M059J (cell line): ENCODE results near the gene NKD1. TPM values are rescaled to one million over a fixed set of nuclear protein-coding genes. Genes with fewer than 3 reads are reported as not detected.

ENCODE experiments used
- DNase-seq: peaks from one replicate; pipeline ENCODE4 v3.0.0-alpha.2; 2012; ENCODE audit warnings: low read depth
- total RNA-seq: library from RNA; depleted of rRNA; stranded (reverse); fragments of >200 nt; shearing (Covaris generic); gene quantifications from 2 replicates; pipeline ENCODE4 v1.2.3, GENCODE V29; 2014

NKD1 gene
- total RNA-seq, 1 experiment from 2014 or later: 1.0 TPM

- DNase-seq: no peak
These were observed 65.2 kb downstream of the NKD1 start for GRCh38 chr16:50613281-50613963.

DNA sequence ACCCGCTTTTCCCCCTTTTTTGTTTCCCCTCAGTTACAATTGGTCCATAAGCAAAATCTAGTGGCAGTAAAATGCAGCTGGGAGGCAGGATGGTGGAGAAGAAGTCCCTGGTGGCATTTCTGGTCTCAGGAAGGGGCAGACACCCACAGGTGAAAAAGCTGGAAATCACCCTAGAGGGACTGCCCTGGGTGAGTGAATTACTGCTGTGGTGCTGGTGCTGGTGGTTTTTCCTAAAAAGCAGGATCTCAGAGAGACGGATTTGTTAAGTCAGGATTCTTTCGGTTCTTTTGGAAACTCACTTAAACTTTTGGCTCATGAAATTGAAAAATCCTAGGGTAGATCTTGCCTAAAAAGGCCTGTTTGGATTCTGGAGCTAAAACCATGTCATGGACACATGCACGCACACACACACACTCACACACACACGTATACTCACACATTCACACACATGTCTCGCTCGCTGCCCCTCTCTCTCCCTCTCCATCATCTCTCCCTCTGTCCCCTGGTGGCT is 65.8 kb downstream of the NKD1 start:
- DNase-seq: no peak

GRCh38 chr16:50614955-50615724 is 66.9 kb downstream of the NKD1 start:
- no peak for DNase-seq

DNA sequence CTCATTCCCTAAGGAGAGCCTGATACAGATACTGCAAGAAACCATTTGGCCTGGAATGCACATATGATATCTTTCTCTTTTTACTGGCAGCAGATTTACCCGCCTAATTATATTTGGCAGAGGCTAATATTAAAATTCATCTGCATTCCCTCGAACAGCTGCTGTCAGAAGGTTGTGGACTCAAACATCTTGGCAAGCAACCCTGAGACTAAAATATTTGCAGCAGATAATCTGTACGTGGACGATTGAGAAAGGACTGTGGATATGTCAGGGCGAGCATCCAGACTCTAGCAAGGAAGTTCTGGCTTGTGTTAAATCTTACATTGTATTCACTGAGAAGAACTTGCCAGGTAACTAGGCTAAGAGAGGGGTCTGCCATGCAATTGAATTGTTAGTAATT is 67.7 kb downstream of the NKD1 start:
- no peak for DNase-seq

DNA sequence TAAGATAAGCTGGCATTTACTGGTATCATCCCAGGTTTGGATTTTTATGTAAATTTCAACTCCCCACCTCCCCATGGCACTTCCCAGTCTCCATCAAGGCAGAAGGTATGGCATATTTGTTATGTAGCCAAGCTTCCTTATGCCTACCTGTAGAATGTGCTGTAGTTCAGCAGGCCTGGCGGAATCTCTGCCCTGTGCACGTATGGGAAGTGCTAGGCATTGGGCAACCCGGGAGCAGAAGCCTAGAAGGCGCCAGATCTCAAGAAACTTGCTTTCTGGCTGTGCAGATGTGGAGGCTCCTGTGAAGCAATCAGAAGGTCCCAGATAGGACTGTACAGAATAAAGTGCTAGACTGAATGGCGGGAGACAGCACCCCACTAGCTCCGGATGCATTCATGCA is 68.2 kb downstream of the NKD1 start:
- no peak for DNase-seq

DNA sequence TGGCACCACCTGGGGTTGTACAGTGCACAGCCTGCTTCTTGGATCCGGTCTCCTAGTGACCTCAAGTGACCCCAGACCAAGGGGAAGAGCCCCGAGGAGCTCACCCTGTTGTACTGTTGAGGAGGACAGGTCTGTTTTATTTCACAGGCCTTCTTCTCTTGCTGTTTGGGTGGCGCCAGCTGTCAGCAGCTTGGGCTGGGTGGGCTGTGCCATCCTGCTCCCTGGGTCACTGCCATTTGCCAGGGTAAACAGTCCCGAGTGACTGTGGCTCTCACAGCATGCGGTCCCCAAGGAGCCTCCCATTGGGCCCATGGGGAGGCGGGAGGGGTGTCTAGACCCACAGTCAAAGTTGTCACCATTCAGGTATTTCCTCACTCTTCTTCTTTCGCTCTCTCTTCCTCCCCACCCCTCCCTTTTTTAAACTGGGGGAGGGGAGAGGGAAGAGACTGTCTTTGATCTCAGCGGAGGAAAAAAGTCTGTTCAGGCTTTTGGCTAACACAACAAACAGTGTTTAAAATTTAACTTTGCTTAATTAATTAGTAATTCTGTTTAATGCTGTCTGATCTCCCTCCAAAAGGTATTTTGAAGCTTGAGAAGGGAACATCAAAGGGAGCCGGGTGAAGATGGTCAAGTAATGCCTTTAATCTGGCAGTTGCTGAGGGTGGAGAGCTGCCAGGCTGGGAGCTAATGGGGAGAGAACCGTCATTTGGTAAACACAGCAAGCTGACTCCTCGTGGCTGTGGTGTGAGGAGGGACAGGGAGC is 68.9 kb downstream of the NKD1 start:
- DNase-seq: peak; percentile 42

- DNase-seq: no peak
These were observed 69.5 kb downstream of the NKD1 start for GRCh38 chr16:50617646-50618184.

DNA sequence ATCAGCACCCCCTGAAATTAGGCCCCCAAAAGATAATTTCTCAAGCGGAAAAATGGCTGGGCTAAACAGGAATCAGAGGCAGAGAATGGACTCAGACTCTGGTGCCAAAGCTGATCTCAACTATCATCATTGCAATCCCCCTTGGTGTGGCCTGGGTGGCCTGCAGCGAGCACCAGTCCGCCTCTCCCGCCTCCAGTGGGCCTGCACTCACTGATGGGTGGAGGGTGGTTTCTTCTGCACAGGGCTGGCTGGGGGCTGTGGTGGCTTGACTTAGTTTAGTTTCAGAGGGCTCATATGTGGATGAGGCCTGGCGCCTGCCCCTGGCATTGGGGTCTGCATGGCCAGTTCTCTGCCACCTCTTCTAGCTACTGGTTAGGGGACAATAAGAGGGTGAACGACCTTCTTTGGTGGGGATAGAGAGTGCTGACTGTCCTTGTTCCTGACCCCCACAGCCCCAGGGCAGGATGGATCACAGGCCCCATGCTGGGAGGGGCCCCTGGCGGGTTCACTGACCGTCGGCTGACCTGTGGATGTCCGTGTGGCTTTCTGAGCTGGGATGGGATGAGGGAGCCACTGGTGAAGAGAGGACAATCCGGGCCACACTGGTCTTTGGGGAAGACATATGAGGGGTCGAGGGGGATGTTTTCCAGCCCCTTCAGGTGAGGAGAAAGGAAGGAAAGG is 70.2 kb downstream of the NKD1 start:
- DNase-seq: no peak

DNA sequence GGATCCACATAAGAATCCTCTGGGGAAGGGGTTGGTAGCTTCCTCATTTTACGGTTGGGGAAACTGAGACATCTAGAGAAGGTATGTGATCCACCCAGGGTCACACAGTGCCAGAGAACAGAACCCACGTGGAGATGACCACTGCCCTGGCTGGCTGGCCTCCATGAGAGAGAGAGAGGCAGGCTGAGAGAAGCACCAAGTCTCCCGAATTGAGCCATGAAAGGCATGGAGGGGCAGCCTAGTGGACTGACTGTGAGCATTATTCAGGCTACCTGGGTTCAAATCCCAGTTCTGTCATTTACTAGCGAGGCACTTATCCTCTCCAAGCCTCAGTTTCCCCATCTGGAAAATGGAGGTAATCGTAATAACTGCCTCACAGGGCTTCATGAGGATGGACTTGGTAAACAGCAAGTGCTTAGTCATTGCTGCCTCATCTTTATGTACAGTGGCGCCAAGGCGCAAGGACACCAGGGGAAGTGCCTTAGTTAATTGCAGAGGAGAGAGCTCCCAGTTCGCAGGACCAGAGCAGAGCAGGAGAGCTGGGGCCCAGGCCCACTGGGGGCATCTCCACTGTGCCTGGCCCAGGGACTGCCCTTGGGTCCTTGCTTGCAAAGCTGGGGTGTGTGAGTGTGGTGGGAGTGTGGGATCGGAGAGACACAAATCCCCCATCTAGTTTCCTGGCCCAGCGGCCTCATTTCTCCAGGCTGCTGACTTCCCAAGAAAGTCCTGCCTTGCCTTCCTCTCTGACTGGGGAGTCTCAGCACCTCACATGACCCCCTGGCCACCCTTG is 71.7 kb downstream of the NKD1 start:
- DNase-seq: no peak

GRCh38 chr16:50620646-50621451 is 72.7 kb downstream of the NKD1 start:
- no peak for DNase-seq

DNA sequence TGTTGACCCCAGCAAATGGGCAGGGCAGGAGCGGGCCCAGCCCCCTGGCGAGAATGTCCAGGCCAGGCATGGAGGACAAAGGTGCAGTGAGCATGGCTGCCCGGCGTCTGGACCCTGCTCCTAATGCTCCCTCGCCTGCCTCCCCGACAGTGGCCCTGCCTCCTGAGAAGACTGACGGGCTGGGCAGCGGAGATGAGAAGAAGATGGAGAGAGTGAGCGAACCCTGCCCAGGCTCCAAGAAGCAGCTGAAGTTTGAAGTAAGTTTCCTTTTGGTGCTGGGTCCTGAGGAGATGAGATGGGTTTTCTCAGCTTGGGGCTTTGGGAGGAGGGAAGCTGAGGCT is 73.2 kb downstream of the NKD1 start:
- DNase-seq: no peak

DNA sequence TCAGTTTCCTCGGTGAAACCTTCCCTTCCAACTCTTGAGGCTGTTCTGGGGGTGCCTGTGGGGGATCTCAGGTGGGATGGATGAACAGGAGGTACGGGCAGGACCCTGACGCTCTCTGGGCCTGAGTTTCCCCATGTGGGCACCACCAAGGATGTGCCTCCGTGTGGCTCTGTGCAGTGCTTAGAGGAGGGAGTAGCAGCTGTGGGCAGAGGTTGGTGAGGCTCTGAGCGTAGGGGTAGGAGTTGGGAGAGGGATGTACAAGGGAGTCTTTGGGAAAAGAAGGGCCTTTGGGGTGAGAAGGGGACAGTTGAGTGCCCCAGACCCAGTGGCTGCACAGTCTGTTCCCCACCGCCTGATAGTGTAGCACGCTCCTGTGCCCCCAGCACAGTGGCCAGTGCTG is 73.8 kb downstream of the NKD1 start:
- no peak for DNase-seq

- no peak for DNase-seq
These were observed 74.6 kb downstream of the NKD1 start for GRCh38 chr16:50622643-50623369.

DNA sequence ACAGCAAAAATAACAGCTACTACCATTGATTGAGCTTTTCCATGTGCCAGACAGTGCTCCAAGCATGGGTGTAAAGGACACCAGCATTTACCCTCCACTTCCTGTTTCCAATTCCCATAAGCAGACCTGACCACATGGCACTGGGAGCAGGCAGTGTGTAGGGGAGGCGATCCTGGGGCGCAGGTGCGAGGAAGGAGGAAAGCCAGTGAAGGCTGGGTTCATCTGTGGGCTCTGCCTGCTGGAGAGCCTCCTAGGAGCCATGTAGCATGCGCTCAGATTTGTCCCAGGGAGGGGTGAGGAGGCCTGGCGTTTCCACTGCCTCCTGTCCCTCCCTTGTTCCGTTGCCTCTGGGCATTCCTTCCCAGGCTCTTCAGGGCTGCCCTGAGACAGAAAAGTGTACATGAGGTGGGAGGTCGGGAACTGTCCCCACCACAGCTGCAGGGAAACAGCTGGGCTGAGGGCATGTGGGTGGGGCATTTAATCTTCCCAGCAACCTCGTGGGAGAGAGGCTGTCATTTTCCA is 76.3 kb downstream of the NKD1 start:
- DNase-seq: no peak

- no peak for DNase-seq
These were observed 77.2 kb downstream of the NKD1 start for GRCh38 chr16:50625374-50625773.

GRCh38 chr16:50626868-50627267 is 78.7 kb downstream of the NKD1 start:
- no peak for DNase-seq

GRCh38 chr16:50627419-50627818 is 79.2 kb downstream of the NKD1 start:
- peak; percentile 42 for DNase-seq

GRCh38 chr16:50628156-50628802 is 80.1 kb downstream of the NKD1 start:
- DNase-seq: no peak

- no peak for DNase-seq
These were observed 81.1 kb downstream of the NKD1 start for GRCh38 chr16:50629334-50629733.
